ENCODE results near the gene EGLN2. TPM values are rescaled to one million over a fixed set of nuclear protein-coding genes. Genes with fewer than 3 reads are reported as not detected.
A peak's percentile ranks its signal among the peaks of the same experiment; 100 is the strongest.

Gene EGLN2
- total RNA-seq, 1 donor from 2014 or later, result 147 TPM

DNA sequence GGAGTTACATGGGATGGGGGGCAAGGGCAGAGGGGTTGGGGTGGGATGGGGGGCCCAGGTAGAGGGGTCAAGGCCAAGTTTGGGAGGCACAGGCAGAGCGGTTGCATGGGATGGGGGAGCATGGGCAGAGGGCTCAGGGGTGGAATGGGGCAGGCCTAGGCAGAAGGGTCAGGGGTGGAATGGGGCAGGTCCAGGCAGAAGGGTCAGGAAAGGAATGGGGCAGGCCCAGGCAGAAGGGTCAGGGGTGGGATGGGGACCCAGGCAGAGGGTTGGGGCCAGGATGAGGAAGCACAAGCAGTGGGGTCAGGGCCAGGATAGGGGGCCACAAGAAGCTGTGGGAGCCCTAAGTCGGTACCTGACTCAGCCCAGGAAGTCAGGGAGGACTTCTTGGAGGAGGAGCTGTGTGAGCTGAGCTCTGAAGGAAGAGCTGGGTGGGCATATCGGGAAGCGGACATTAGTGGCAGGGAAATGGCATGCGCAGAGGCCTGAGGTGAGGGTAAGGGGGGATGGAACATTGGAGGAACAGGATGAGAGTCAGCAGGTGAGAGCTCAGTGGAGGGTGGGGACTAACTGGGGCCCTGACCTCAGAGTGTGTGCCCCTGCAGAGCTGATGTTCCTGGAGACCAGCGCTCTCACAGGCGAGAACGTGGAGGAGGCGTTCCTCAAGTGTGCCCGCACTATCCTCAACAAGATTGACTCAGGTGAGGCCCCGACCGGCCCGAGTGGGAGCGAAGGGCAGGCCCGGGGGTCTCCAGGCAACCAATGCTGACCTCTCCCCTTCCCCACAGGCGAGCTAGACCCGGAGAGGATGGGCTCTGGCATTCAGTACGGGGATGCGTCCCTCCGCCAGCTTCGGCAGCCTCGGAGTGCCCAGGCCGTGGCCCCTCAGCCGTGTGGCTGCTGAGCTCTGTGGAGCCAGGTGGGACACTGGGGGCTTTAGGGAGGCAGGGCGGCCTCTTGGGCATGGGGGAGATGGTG is 12.6 kb upstream of the EGLN2 start:
- Mint-ChIP-seq H3K4me3 (no peak overlapping the region), H3K36me3 (ENCODE audit: low read depth) (peaks cover 76% of the 10 kb centered on the region), H3K4me1 (peaks cover 12% of the 10 kb centered on the region), H3K9me3 (no peaks in the 10 kb centered on the region), H3K27me3 (no peaks in the 10 kb centered on the region), H3K27ac (peak overlapping the region; percentile 41)
- ATAC-seq (ENCODE audit: low read depth), result no peak
- TF ChIP-seq, protein P1, sequence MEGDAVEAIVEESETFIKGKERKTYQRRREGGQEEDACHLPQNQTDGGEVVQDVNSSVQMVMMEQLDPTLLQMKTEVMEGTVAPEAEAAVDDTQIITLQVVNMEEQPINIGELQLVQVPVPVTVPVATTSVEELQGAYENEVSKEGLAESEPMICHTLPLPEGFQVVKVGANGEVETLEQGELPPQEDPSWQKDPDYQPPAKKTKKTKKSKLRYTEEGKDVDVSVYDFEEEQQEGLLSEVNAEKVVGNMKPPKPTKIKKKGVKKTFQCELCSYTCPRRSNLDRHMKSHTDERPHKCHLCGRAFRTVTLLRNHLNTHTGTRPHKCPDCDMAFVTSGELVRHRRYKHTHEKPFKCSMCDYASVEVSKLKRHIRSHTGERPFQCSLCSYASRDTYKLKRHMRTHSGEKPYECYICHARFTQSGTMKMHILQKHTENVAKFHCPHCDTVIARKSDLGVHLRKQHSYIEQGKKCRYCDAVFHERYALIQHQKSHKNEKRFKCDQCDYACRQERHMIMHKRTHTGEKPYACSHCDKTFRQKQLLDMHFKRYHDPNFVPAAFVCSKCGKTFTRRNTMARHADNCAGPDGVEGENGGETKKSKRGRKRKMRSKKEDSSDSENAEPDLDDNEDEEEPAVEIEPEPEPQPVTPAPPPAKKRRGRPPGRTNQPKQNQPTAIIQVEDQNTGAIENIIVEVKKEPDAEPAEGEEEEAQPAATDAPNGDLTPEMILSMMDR (IDR thresholded peaks at IDR 0.05), result no peak
- CTCF ChIA-PET, result interaction anchor here (0.6 kb wide), 1 partner anchor 20 kb away, joined by 3 read pairs; no protein-coding TSS in a partner anchor
- intact Hi-C loops (cut with micrococcal nuclease), result no loop called here
- DNase-seq, result no peak
- POLR2A ChIA-PET, result interaction anchor here (0.6 to 4.3 kb wide), 8 partner anchors 8 to 36 kb away, joined by 3 to 29 read pairs (median 3); partner anchors contain the start of genes ACTMAP, EGLN2 and RAB4B

DNA sequence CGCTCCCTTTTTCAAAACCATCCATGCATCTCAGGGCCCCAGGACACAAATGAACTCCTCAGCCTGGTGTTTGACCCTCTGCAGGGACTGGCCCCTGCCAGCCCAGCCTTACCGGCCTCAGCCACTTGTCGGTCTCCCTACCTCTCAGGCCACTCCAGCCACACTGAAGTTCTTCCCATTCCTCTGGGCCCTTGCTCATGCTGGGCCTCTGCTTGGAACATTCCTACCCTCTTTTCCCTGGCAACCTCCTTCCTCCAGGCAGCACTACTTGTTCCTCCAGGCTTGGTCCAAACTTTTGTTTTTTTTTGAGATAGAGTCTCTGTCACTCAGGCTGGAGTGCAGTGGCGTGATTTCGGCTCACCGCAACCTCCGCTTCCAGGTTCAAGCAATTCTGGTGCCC is 7.6 kb upstream of the EGLN2 start:
- intact Hi-C loops (cut with micrococcal nuclease), result no loop called here
- ChIA-PET CTCF (no interaction called here), POLR2A (interaction anchor here (2.8 kb wide), 1 partner anchor 13 kb away, joined by 27 read pairs; the partner anchor contains the start of gene RAB4B)
- Mint-ChIP-seq H3K27ac (peak overlapping the region; percentile 63), H3K4me1 (peaks cover 24% of the 10 kb centered on the region), H3K4me3 (no peak overlapping the region), H3K27me3 (no peaks in the 10 kb centered on the region), H3K36me3 (ENCODE audit: low read depth) (peaks cover 63% of the 10 kb centered on the region), H3K9me3 (no peaks in the 10 kb centered on the region)
- ATAC-seq (ENCODE audit: low read depth), result no peak
- no peak for DNase-seq
- TF ChIP-seq, protein P1 (IDR thresholded peaks at IDR 0.05), result no peak

DNA sequence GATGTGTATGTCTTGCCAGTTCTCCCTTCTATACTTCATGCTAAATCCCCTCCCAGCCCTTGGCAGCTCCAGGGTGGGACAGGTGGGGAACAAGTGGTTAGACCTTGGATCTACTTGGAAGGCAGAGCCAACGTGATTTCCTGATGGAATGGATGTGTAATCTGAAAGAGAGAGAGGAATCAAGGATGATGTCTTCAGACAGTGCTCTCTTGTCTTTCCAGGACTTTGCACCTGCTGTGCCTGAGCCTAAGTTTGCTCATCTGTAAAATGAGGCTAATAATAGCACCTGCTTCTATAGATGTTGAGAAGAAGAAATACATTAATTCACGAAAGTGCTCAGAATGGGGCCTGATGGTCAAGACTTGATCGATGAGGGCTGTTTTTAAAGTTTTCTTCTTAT is 7.0 kb upstream of the EGLN2 start:
- H3K27me3 Mint-ChIP-seq, result no peaks in the 10 kb centered on the region
- TF ChIP-seq, protein P1 (IDR thresholded peaks at IDR 0.05), result no peak
- H3K9me3 Mint-ChIP-seq, result no peaks in the 10 kb centered on the region
- H3K36me3 Mint-ChIP-seq (ENCODE audit: low read depth), result peaks cover 63% of the 10 kb centered on the region
- DNase-seq, result no peak
- ATAC-seq (ENCODE audit: low read depth), result no peak
- no peak overlapping the region for H3K4me3 Mint-ChIP-seq
- ChIA-PET CTCF (no interaction called here), POLR2A (interaction anchor here (2.8 kb wide), 1 partner anchor 14 kb away, joined by 27 read pairs; the partner anchor contains the start of gene RAB4B)
- H3K27ac Mint-ChIP-seq, result peak overlapping the region; percentile 76
- intact Hi-C loops (cut with micrococcal nuclease), result no loop called here
- peaks cover 29% of the 10 kb centered on the region for H3K4me1 Mint-ChIP-seq

DNA sequence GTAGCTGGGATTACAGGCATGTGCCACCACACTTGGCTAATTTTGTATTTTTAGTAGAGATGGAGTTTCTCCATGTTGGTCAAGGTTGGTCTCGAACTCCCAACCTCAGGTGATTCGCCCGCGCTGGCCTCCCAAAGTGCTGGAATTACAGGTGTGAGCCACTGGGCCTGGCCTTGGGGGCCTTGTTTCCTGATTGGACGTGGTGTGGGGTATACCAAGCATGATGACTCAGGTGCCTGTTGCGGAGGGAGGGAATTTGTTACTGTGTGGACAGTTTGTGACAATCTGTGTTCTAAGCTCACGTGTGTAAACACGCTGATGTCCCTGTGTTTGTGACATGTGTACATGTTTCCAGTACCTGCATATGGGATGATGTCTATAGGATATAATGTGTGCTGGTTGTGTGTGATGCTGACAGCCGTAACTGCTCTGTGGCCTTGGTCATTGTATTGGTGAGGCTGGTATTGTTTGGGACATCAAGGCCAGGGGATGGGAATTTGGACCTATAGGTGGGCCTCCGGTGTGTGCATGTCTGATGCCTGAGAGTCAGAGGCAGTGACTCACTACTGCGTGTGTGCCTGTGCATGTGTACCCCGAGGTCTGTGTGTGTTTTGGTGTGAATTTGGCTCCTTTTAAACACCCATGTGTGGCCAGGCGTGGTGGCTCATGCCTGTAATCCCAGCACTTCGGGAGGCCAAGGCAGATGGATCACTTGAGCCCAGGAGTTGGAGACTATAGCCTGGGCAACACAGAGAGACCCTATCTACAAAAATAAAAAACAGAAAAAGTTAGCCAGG is 1.6 kb upstream of the EGLN2 start:
- peaks cover 57% of the 10 kb centered on the region for H3K4me1 Mint-ChIP-seq
- POLR2A ChIA-PET, result interaction anchor here (0.6 to 9.6 kb wide), 8 partner anchors 11 to 134 kb away, joined by 3 to 287 read pairs (median 10); partner anchors contain the start of genes ACTMAP, COQ8B, ITPKC and MIA
- TF ChIP-seq, protein P1 (IDR thresholded peaks at IDR 0.05), result no peak

More for the DNA sequence above, 1.6 kb upstream of the EGLN2 start:
- Mint-ChIP-seq H3K27me3 (no peaks in the 10 kb centered on the region), H3K9me3 (no peaks in the 10 kb centered on the region), H3K27ac (peak overlapping the region; percentile 99), H3K36me3 (ENCODE audit: low read depth) (peaks cover 58% of the 10 kb centered on the region), H3K4me3 (peak overlapping the region; percentile 58)
- CTCF ChIA-PET, result interaction anchor here (1.0 to 3.0 kb wide), 3 partner anchors 9 to 75 kb away, joined by 3 to 18 read pairs (median 6); partner anchors contain the start of gene RAB4B
- ATAC-seq (ENCODE audit: low read depth) (no peak), DNase-seq (no peak)
- intact Hi-C loops (cut with micrococcal nuclease), result loop anchor here (5.0 kb wide), 2 partner anchors 190 to 355 kb away; partner anchors contain the start of gene SERTAD3
